Activated CD4-positive, CD25-positive, alpha-beta regulatory T cell treated with anti-CD3 and anti-CD28 coated beads, Interleukin-2, amount 50 U/mL, for 16 hours (primary cell): ENCODE measurements around the gene TP53AIP1.

Experiments
- DNase-seq: peaks from one replicate; pipeline ENCODE4 v3.0.0-alpha.2; 2020; ENCODE audit warnings: low read depth, low spot score

TP53AIP1 gene

DNA sequence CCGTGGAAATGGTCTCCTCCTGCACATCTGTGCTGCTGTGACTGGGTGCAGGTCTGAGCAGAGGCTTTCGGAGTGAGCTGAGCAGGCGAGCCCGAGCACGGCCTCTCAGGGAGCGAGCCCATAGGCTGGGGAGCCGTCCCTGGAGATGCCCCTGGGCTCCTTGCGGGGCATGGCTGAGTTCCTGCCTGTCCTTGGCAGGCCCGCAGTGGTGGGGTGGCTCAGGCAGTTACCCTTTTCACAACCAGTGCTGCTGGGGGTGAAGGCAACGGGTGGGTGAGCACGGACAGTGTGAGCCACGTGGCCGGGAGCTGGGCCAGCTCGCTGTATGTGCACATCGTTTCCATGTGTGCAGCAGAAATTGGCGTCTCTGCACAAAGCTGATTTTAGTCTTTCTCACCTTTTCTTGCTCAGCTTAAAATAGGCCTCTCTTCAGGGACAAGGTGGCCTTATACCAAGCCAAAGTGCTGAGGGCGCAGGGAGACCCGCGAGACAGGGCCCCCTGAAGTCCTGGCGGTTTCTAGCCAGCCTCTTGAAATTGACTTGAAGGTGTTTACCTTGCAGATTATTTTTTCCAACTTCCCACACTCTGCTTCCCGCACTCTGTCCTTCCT, at the start of gene TP53AIP1:
TP53AIP1 (minus strand) TSS at position 55 of the 611 bp plus-strand sequence. CDS start 5,053 bp downstream, outside the sequence.
- no peak for DNase-seq

DNA sequence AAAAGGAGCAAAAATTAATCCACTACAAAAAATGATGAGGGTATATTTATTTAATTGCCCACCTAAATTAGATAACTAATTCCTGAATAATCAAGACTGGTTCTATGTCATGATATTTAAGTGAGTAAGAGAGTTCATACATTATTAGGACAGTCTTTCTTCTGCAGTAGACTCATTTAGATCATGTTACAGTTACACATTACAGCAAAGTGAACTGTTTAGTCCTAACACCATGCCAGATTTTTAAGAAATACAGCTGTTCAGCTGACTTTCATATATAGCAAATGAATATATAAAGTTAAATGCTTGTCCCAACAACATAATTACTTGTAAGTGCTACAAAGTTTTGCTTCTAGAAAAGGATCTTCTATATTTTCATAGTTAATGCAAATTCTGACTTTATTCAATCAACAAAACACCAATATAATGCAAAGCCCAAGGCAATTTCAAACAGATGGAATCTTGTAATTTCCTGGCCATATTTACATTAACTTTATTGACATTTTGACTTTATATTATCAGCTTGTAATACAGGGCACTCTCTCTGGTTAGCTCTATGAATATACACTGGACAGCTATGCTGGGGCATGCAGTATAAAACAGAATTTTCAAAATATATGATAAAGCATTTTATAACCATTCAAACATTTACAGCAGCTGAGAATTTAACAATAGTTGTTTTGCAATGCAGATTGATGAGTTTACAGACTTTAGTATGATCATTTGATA, 45.7 kb upstream of the TP53AIP1 start:
- no peak for DNase-seq

DNA sequence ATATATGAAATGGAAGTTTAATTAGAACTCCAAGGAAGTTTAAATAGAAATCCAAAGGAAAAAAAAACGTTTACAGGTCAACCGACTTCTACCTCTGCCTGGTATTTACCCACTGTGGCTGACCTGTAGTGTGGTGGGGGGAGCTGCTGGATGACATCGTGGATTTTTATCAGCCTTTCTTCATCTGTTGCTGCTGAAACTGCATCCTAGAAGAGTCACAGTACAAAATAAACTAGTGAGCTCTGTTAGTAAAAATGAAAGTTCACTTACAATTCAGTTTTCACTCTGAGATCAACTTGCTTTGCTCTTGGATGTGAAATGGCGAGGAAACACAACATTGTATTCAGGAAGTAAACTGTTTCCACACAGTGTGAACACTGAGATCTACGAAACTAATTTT, 43.2 kb upstream of the TP53AIP1 start:
- no peak for DNase-seq

DNA sequence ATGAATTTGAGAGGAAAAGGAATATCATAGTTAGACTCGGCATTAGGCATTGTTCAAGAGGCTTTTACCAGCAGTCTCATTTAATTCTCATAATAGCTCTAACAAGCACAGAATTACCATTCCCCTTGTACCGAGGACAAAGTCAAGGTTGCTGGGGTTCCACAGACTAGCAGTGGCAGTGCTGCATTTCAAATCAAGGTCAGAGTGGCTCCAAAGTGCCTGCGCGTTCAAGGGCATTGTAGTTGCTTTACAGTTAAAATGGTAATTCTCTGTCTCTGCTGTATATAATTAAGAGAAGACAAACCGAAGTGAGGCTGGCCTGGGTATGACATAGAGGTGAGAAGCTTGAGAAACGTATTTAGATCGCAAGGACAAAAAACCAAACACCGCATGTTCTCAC, 40.4 kb upstream of the TP53AIP1 start:
- no peak for DNase-seq

DNA sequence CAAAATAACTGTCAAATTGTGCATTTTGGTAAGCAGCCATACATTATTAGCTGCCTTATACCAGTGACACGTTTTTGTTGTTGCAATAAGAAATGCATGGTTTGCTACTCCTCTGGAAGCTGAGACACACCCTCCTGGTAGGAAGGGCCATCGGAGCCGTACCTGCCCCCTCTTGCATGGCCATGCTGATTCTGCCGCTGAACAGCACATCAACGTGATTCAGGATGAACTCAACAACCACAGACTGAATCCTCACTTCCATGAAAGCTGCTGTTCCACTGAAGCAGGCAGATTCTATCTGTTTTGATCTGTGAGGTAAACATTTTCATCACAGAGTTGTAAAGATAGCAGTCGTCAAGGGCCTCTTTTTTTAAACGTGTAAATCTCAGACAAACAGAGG, 38.6 kb upstream of the TP53AIP1 start:
- DNase-seq, result no peak

DNA sequence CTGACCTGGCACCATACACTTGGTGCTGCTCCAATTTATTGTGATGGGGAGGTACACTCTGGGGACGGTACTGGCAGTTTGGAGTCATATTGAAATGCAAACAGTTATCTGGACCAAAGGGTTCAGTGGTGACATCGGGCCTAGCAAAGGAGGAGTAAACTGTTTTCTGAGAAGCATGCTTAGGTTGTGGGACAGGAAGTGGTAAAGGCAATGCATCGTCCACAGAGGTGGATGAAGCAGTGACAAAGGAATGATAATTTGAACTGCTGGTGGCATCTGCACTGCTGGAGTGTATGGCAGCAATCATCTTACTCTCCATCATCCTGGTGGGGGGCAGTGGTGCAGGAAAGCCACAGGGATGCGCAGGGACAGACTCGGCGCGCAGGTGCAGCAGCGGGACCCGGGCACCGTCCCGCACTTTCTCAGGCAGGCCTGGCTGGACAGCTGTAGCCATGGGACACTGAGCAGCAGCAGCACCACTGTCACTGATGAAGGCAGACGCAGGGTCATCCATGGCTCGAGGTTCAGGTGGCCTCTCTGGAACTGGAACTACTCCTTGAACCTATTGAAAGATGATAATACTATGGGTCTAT, 28.0 kb upstream of the TP53AIP1 start:
- DNase-seq, result no peak

DNA sequence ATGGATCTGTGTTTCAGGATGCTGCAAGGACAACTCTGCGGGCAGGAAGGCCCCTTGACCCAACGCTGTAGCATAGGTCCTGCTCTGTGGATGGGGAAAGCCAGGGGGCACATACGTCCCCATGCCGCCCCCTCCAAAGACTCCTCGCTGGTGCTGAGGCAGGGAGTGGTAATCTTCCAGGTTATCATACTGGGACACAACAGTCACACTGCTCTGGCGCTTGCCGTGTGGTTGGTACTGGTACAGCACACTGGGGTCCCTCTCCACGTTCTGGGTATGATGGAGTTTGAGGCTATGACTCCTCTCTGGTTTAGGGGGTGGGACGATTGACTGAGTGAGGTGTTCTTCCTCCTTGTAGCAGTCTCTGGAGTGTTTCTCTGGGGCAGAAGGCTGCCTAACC, 26.2 kb upstream of the TP53AIP1 start:
- DNase-seq, result no peak

GRCh38 chr11:128967578-128967977, 24.9 kb upstream of the TP53AIP1 start:
- no peak for DNase-seq

DNA sequence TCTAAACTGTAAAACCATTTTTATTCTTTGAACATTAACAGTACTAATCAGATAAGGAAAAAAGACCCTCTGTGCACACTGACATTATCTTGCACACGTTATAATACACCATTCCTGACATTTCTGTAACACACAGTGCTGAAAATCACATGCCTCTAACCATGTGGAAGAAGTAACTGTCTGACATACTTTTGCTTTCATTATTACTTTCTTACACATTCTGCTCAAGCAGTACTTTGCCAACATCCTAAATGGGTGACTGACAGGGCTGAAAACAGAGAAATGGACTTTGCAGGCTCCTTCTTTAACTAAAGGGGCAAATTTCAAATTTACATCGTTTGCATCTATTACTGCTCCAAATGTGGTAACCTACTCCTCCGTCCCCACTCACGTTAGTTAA, 22.8 kb upstream of the TP53AIP1 start:
- DNase-seq, result no peak

GRCh38 chr11:128964463-128964930, 21.8 kb upstream of the TP53AIP1 start:
- no peak for DNase-seq

GRCh38 chr11:128963744-128964325, 21.2 kb upstream of the TP53AIP1 start:
- DNase-seq, result no peak

DNA sequence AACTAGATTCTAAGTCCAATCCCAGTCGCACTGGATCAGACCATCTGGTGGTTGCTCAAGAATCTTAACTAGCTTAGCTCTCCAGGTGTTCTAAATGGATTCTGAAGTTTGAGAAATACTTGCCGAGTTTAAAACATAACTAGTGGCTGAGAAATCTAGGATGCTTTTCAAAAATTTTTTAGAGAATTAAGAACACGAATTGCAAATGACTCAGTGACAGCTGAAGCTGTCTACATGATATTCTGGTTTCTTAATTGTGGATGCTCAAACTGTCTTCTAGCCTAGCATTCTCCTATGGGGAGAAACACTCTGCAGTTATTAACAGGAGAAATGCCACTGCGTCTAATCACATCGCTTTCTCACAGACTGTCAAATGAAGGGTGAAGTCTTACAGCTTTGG, 20.2 kb upstream of the TP53AIP1 start:
- DNase-seq, result no peak

DNA sequence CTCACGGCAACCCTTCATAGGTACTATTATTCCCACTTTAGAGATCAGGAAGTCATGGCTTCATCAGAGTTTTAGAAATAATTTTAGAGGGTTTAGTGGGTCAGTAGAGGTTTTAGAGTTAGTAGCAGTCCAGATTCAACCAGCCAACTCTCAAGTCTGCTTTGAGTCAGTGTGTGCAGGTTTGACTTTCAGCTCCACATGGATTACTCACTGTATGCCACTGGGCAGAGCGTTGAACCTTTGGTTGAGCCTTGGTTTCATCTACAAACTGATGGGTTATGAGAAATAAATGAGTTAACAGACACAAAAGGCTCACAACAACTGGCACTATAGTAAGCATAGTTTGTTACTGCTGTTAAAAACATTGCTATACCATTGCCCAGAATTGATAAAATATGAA, 19.0 kb upstream of the TP53AIP1 start:
- DNase-seq, result no peak

GRCh38 chr11:128957202-128957482, 14.5 kb upstream of the TP53AIP1 start:
- DNase-seq, result no peak

DNA sequence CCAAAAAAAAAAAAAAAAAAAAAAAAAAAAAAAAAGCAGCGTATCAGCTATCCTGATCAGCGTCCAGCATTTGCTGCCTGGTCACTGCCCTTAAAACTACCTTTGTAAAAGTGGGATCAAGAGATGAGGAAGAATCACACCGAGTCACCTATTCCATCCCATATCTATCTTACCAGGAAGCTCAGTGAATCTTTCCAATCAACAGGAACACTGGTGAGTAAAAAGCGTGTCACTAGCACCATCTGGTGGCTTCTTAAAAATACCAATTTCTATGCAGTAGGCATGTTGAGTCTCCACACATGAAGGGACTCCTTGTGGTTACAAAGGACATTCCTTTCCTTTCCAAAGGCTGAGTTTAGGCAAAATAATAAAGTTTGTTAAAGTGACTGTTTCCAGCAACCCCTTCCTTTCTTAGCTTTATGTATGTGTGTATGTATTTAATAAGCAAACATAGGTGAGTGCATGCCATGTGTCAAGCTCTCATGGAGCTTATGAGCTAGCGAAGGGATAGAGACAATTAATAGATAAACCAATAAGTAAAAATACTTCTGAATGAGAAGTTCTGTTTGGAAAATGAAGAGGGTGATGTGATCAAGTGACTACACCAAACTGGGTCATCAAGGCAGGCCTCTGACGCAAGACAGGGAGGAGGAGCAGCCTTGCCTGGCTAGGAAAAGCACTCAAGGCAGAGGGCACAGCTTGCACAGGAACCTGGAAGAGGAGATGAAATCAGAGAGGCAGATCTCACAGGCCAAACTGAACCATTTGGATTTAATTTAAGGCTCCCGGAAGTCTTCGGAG, 13.9 kb upstream of the TP53AIP1 start:
- DNase-seq, result no peak

DNA sequence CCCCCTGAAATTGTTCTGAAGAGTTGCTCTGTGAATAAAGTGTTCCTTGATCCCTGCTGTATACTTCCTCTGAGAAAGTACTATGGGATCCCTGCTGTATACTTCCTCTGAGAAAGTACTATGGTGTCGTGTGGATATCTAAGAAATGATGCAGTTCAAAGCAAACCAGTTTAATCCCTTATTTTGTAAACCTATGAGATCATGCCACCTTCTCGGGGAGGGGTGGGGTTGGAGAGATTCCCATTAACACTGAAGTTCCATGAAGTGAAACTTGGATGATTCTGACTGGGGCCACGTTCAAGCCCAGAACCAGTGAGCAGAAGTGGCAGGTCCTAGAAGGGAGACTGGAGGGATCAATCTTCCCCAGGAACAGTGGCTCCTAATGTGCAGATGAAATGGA, 13.0 kb upstream of the TP53AIP1 start:
- no peak for DNase-seq

DNA sequence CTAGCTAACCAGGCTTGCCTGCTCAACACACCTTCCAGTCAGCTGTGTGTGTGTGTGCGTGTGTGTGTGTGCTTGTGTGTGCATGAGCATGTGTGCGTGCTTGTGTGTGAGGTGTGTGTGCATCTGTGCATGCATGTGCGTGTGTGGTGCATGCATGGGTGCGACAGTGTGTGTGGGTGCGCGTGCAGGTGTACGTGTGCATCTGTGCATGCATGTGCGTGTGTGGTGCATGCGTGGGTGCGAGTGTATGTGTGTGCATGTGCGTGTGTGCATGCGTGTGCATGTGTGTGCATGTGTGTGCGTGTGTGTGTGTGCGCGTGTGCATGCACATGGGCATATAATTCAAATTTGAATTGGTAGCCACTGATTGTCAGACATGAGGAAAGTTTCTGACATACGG, 10.5 kb upstream of the TP53AIP1 start:
- DNase-seq, result no peak

DNA sequence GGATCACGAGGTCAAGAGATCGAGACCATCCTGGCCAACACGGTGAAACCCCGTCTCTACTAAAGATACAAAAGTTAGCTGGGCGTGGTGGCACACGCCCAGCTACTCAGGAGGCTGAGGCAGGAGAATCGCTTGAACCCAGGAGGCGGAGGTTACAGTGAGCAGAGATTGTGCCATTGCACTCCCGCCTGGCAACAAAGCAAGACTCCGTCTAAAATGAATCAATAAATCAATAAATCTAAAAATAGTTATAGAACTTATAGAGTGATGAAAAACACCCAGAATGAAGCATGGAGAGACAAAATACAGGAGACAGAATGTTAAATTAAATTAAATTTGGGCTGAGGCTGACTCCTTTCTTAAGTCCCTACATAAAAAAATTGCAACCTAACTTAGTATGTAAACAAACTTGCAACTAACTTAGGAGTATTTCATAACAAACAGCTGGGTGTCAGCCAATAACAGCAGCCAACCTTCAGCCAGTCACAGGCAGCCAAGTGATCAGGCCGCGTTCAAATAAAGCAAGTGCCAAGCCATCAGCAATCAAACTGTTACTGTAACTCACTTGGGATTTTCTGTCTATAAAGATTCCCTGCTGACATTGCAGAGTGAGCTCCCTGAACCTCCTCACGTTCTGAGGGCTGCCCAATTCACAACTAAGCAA, 7.3 kb upstream of the TP53AIP1 start:
- no peak for DNase-seq

DNA sequence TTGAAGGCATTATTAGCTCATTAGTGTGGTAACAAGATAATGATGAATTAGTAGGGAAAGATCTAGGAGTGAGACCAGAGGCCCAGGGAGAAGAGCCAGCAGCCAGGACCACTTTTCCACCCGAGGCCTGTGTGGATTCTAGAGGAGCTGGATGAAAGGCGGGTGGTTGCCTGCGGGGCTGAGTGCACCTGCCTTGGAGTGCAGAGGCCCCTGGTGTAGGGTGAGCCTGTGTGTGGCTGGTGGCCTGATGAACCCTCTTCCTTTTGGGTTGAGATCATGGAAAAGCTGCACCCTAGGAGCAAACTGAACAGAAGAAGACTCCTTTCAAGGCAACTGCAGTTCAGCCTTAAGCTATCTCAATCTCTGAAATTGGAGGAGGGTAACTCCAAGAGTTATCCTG, 5.9 kb upstream of the TP53AIP1 start:
- no peak for DNase-seq

GRCh38 chr11:128947773-128948172, 5.1 kb upstream of the TP53AIP1 start:
- no peak for DNase-seq

DNA sequence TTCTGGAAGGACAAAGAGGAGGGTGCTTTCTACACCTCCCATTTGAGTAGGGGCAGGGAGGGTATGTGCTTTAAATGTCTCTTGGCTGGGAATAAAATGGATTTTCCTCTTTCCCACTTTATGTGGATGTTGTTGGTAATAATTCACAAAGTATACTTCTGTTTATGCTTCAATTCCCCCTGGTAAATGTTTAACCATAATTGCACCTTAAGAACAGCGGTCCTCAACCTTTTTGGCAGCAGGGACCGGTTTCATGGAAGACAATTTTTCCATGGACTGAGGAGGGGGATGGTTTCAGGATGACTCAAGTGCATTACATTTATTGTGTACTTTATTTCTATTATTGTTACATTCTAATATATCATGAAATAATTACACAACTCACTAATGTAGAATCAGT, 4.0 kb upstream of the TP53AIP1 start:
- DNase-seq, result no peak
